GM10266 (cell line): ENCODE results near the gene PITHD1.
A peak's percentile ranks its signal among the peaks of the same experiment; 100 is the strongest.
"Not testable (repeated sequence)": the region's sequence is repeated elsewhere in the genome, so short reads cannot be mapped to it uniquely, and the experiment has no call there.

Experiments
- DNase-seq: peaks from one replicate; pipeline ENCODE4 v3.0.0; 2012; ENCODE audit errors: extremely low spot score
- TF ChIP-seq, protein P1 (sequence below): IDR thresholded peaks from 2 replicates; pipeline ENCODE4 v1.5.1; 2012; ENCODE audit warnings: mild to moderate bottlenecking, low read depth; ENCODE audit not compliant: control insufficient read depth, insufficient read depth; ENCODE audit errors: missing control alignments

Gene PITHD1

DNA sequence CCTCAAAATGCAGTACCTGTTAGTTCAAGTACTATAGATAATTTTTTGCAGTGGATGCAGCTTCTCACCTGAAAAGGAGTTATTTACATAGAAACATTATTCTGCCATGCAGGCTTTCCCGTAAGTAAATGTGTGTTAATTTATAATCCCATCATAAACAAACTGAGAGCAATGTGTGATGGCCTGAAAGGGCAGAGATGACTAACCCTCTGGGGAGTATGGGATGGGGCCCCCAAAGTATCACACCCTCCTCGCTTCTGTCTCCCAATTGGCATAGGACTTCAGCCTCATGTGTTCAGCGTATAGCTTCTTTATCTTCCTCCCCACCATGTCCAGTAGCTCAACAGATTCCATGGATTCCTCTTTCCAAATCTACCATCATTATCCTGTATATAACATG lies 39.4 kb downstream of the PITHD1 start:
- DNase-seq: no peak
- TF ChIP-seq, protein P1, sequence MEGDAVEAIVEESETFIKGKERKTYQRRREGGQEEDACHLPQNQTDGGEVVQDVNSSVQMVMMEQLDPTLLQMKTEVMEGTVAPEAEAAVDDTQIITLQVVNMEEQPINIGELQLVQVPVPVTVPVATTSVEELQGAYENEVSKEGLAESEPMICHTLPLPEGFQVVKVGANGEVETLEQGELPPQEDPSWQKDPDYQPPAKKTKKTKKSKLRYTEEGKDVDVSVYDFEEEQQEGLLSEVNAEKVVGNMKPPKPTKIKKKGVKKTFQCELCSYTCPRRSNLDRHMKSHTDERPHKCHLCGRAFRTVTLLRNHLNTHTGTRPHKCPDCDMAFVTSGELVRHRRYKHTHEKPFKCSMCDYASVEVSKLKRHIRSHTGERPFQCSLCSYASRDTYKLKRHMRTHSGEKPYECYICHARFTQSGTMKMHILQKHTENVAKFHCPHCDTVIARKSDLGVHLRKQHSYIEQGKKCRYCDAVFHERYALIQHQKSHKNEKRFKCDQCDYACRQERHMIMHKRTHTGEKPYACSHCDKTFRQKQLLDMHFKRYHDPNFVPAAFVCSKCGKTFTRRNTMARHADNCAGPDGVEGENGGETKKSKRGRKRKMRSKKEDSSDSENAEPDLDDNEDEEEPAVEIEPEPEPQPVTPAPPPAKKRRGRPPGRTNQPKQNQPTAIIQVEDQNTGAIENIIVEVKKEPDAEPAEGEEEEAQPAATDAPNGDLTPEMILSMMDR: no peak

- DNase-seq: no peak
- TF ChIP-seq, protein P1: no peak
Measured at GRCh38 chr1:23823767-23824166, 45.5 kb downstream of the PITHD1 start.

- TF ChIP-seq, protein P1: no peak
- DNase-seq: no peak
Measured at GRCh38 chr1:23824711-23825075, 46.5 kb downstream of the PITHD1 start.

- TF ChIP-seq, protein P1: no peak
- peak; percentile 92 for DNase-seq
Measured at GRCh38 chr1:23825076-23825761, 47.0 kb downstream of the PITHD1 start, which contains the start of gene HMGCL. Gene HMGCL, minus strand, starts transcription at chr1:23825429. Its CDS starts 14 bp downstream, at chr1:23825415.

DNA sequence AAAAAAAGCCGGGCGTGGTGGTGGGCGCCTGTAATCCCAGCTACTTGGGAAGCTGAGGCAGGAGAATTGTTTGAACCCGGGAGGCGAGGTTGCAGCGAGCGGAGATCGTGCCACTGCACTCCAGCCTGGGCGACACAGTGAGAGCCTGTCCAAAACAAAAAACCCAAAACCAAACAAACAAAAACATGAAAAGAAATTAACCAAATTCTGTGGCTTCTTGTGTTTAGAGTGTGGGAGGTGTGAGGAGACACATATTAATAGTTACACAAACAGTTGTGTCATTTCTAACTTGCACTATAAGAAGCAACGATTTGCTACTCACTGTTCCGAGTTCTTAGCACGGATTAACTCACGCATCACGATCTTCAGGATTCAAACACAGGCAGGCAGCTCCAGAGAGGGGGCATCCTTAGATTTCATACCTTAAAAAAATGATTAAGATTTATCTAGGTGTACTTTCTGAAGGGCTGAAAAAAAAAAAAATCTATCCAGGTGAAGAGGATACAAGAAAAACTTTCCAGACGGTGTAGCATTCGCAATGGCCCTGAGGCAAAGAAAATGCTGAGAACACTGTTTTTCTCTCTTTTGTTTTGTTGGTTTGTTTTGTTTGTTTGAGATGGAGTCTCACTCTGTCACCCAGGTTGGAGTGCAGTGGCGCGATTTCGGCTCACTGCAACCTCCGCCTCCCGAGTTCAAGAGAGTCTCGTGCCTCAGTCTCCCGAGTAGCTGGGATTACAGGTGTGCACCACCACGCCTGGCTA lies 47.7 kb downstream of the PITHD1 start:
- DNase-seq: peak; percentile 73

DNA sequence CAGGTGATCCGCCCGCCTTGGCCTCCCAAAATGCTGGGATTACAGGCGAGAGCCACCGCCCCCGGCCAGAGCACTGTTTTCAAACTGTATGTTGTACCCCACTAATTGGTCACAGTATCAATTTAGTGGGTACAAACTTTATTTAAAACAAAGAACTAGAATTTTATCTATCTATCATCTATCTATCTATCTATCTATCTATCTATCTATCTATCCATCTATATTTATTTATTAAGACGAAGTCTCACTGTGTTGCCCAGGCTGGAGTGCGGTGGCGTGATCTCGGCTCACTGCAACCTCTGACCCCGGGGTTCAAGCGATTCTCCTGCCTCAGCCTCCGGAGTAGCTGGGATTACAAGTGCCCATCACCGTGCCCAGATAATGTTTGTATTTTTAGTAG lies 48.4 kb downstream of the PITHD1 start:
- DNase-seq: not testable (repeated sequence)

More for the DNA sequence above, 47.7 kb downstream of the PITHD1 start:
- TF ChIP-seq, protein P1: no peak

- no peak for DNase-seq
- TF ChIP-seq, protein P1: no peak
Measured at GRCh38 chr1:23827717-23828116, 49.5 kb downstream of the PITHD1 start.

DNA sequence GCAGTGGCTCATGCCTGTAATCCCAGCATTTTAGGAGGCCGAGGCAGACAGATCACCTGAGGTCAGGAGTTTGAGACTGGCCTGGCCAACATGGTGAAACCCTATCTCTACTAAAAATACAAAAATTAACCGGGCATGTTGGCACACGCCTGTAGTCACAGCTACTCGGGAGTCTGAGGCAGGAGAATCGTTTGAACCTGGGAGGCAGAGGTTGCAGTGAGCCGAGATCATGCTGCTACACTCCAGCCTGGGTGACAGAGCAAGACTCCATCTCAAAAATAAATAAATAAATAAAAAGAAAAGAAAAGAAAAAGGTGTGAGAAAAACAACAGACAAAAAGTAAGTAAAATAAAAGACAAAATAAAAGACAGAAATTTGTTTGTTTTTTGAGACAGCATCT lies 55.9 kb downstream of the PITHD1 start:
- DNase-seq: not testable (repeated sequence)
